K562 (cell line): ENCODE data around the gene ING1. TPM values are rescaled to one million over a fixed set of nuclear protein-coding genes. Genes with fewer than 3 reads are reported as not detected.
A peak's percentile ranks its signal among the peaks of the same experiment; 100 is the strongest.

Source experiments
- ATAC-seq: fragments of 200-7000 bp; cut with Tn5 transposase; 3 replicates; pipeline ENCODE4 v1.9.1; 2020; ENCODE audit warnings: moderate library complexity
- BruUV-seq: library from RNA; stranded (reverse); fragments of 400-500 nt; replicated peaks from 2 replicates; lab custom pipeline; 2021; lab: Mats Ljungman, UMichigan
- CTCF ChIA-PET: fragments of 300-600 bp; formaldehyde crosslinking; extraction: SDS; loops from one replicate; lab custom pipeline; 2021; ENCODE audit warnings: low intra/inter-chr PET ratio; lab: Yijun Ruan, JAX
- POLR2A ChIA-PET: fragments of 300-600, 350-650 bp; sonication (Branson Sonifier 250); formaldehyde crosslinking; extraction: SDS; loops from one replicate; lab custom pipeline; 2021; ENCODE audit warnings: antibody characterized with exemption, inconsistent platforms; lab: Yijun Ruan, JAX
- DNase-seq, 4 experiments: peaks; one replicate each; pipeline versions ENCODE4 v3.0.0 to v3.0.0-alpha.2; 2011 to 2018; ENCODE audit warnings: low spot score in 3 of 4, mixed read lengths in 3 of 4; ENCODE audit errors: extremely low read depth in 1 of 4
- FAIRE-seq: peaks from 2 replicates; lab custom pipeline; 2011; peaks lifted over from hg19 to GRCh38; lab: Jason Lieb, UNC
- H2AFZ ChIP-seq: 2 replicates; pipeline ENCODE4 v1.6.0; 2011; ENCODE audit warnings: low read depth, low read length, control low read depth, inconsistent platforms
- H3K27ac ChIP-seq: fragments of 200-600 bp; 3 replicates; pipeline ENCODE4 v1.8.0; 2011; ENCODE audit warnings: low read depth, mild to moderate bottlenecking, control low read depth, inconsistent platforms, low read length, moderate library complexity, mixed read lengths; ENCODE audit errors: extremely low read depth
- H3K27me3 ChIP-seq, 2 experiments: fragments of 300-600 bp in 1 of 2; 2 replicates in 1 of 2; 3 replicates in 1 of 2; pipeline versions ENCODE4 v1.6.0 to v1.8.0; 2011; ENCODE audit warnings: inconsistent platforms in 2 of 2, low read length in 2 of 2, mild to moderate bottlenecking in 1 of 2, mixed read lengths in 1 of 2, moderate library complexity in 1 of 2; ENCODE audit not compliant: control insufficient read depth in 2 of 2, insufficient read depth in 2 of 2
- H3K36me3 ChIP-seq: fragments of 300-600 bp; 3 replicates; pipeline ENCODE4 v1.8.0; 2011; ENCODE audit warnings: mild to moderate bottlenecking, low read length, inconsistent platforms; ENCODE audit not compliant: control insufficient read depth, insufficient read depth
- H3K4me1 ChIP-seq, 2 experiments: fragments of 200-600 bp in 1 of 2; replicated peaks in 1 of 2; 2 replicates in 1 of 2; 3 replicates in 1 of 2; pipeline versions ENCODE4 v1.5.1 to v1.8.0; 2011; ENCODE audit warnings: inconsistent platforms in 2 of 2, low read length in 2 of 2, mild to moderate bottlenecking in 1 of 2, mixed read lengths in 1 of 2, moderate library complexity in 1 of 2; ENCODE audit not compliant: control insufficient read depth in 2 of 2, insufficient read depth in 2 of 2
- H3K4me2 ChIP-seq: 2 replicates; pipeline ENCODE4 v1.6.1; 2011; ENCODE audit warnings: low read length, control low read depth, inconsistent platforms, mixed read lengths; ENCODE audit not compliant: insufficient read depth
- H3K4me3 ChIP-seq: fragments of 200-600 bp; sonication (generic), shearing (Covaris generic); 2 replicates; pipeline ENCODE4 v1.5.1; 2016; ENCODE audit warnings: control low read depth, inconsistent platforms
- H3K79me2 ChIP-seq: fragments of 200-600 bp; 3 replicates; pipeline ENCODE4 v1.8.0; 2011; ENCODE audit warnings: low read length, inconsistent platforms; ENCODE audit not compliant: control insufficient read depth, insufficient read depth
- H3K9ac ChIP-seq, 2 experiments: 2 replicates each; pipeline versions ENCODE4 v1.6.0 to v1.6.1; 2011; ENCODE audit warnings: low read depth in 2 of 2, low read length in 2 of 2, control low read depth in 1 of 2, inconsistent platforms in 1 of 2, mild to moderate bottlenecking in 1 of 2, mixed read lengths in 1 of 2; ENCODE audit not compliant: insufficient read depth in 1 of 2
- H3K9me1 ChIP-seq: one replicate; pipeline ENCODE4 v1.6.0; 2011; ENCODE audit warnings: inconsistent platforms, mild to moderate bottlenecking, low read length, moderate library complexity; ENCODE audit not compliant: control insufficient read depth, insufficient read depth
- H3K9me3 ChIP-seq: replicated peaks from 2 replicates; pipeline ENCODE4 v1.5.1; 2011; ENCODE audit warnings: low read depth, low read length, inconsistent platforms; ENCODE audit not compliant: control insufficient read depth, insufficient read depth
- H4K20me1 ChIP-seq: replicated peaks from 2 replicates; pipeline ENCODE4 v1.6.1; 2011; ENCODE audit warnings: low read length, inconsistent platforms, mixed read lengths; ENCODE audit not compliant: control insufficient read depth, insufficient read depth
- CEBPZ ChIP-seq: fragments of 150-350 bp; IDR thresholded peaks from 2 replicates; pipeline ENCODE4 v1.6.1; 2014; ENCODE audit warnings: low read depth, mild to moderate bottlenecking, low read length, borderline replicate concordance
- CREB1 ChIP-seq, 2 experiments: sonication (generic) in 1 of 2; formaldehyde crosslinking in 1 of 2; IDR thresholded peaks; 2 replicates each; pipeline versions ENCODE4 v1.6.1 to v1.8.0; 2012 to 2022; ENCODE audit warnings: inconsistent platforms in 1 of 2, mild to moderate bottlenecking in 1 of 2, missing genetic modification reagents in 1 of 2, moderate library complexity in 1 of 2
- GATAD2A ChIP-seq: fragments of 450-650 bp; IDR thresholded peaks from 2 replicates; pipeline ENCODE4 v1.6.1; 2017
- MECOM ChIP-seq: fragments of 250-450 bp; sonication (Bioruptor Pico); IDR thresholded peaks from 2 replicates; pipeline ENCODE4 v1.8.0; 2022; ENCODE audit warnings: inconsistent platforms
- MEF2A ChIP-seq: IDR thresholded peaks from 2 replicates; pipeline ENCODE4 v1.6.1; 2011; ENCODE audit warnings: low read depth, mild to moderate bottlenecking, low read length, moderate library complexity; ENCODE audit not compliant: control insufficient read depth
- NFATC3 ChIP-seq: fragments of 450-650 bp; IDR thresholded peaks from 2 replicates; pipeline ENCODE4 v1.6.1; 2017; ENCODE audit warnings: mild to moderate bottlenecking
- ZBTB33 ChIP-seq: sonication (generic); formaldehyde crosslinking; IDR thresholded peaks from 2 replicates; pipeline ENCODE4 v1.8.1; 2023; ENCODE audit warnings: mild to moderate bottlenecking, missing genetic modification reagents
- ZNF277 ChIP-seq: fragments of 250-450 bp; sonication (Bioruptor Pico); IDR thresholded peaks from 2 replicates; pipeline ENCODE4 v1.8.0; 2022; ENCODE audit warnings: inconsistent platforms, mild to moderate bottlenecking, moderate library complexity, borderline replicate concordance
- ZNF584 ChIP-seq: fragments of 200-800 bp; sonication (Bioruptor generic); IDR thresholded peaks from 2 replicates; pipeline ENCODE4 v1.6.1; 2016; ENCODE audit warnings: low read depth, mild to moderate bottlenecking, missing genetic modification characterization, missing compliant biosample characterization
- ZNF639 ChIP-seq, 2 experiments: fragments of 200-800 bp in 1 of 2; sonication (Bioruptor generic) in 1 of 2; sonication (generic) in 1 of 2; formaldehyde crosslinking in 1 of 2; IDR thresholded peaks in 1 of 2; conservative IDR thresholded peaks in 1 of 2; 2 replicates each; pipeline versions ENCODE4 v1.5.0 to v1.6.1; 2016 to 2020; ENCODE audit warnings: missing compliant biosample characterization in 1 of 2, missing genetic modification characterization in 1 of 2, missing genetic modification reagents in 1 of 2
- ZNF696 ChIP-seq: fragments of 250-450 bp; sonication (Bioruptor Pico); conservative IDR thresholded peaks from 2 replicates; pipeline ENCODE4 v1.4.0; 2020; ENCODE audit warnings: mild to moderate bottlenecking, moderate library complexity
- ZNF77 ChIP-seq: fragments of 250-450 bp; sonication (Bioruptor Pico); IDR thresholded peaks from 2 replicates; pipeline ENCODE4 v1.5.0; 2020
- WGBS: fragments of 100-300 bp; shearing (Covaris generic); methylation state at CpG from one replicate; pipeline ENCODE4 v1.1.6; 2016; ENCODE audit warnings: low coverage, mixed read lengths; ENCODE audit not compliant: insufficient coverage; ENCODE audit errors: missing lambda C conversion rate; 5-methylcytosine and 5-hydroxymethylcytosine counted together
- in situ Hi-C: fragments of 300-500 bp; cut with MboI; formaldehyde crosslinking; loops from 4 replicates; pipeline ENCODE4 v1.15.0; 2018; ENCODE audit warnings: inconsistent platforms, mixed read lengths
- intact Hi-C: fragments of 100-400 bp; cut with micrococcal nuclease; formaldehyde crosslinking; loops from 2 replicates; pipeline ENCODE4 v1.14.2; 2022
- polyA plus RNA-seq, 8 experiments: library from polyadenylated mRNA; depleted of rRNA in 4 of 8; stranded (reverse) in 5 of 8; unstranded in 3 of 8; fragments of >200 nt; fragmentation: Nextera tagmentation in 2 of 8; fragmentation: Illumina TruSeq in 1 of 8; extraction: Ambion mirVana in 2 of 8; extraction: Trizol in 1 of 8; gene quantifications; 2 replicates each; pipeline versions ENCODE4 v1.2.1 to v1.2.3, GENCODE V29; 2011 to 2014; ENCODE audit warnings: inconsistent platforms in 1 of 8, missing spikeins in 1 of 8
- total RNA-seq, 7 experiments: library from RNA; depleted of rRNA in 6 of 7; stranded (reverse); fragments of >200 nt in 6 of 7; fragmentation: Illumina TruSeq in 2 of 7; extraction: Trizol in 2 of 7; gene quantifications; 2 replicates each; pipeline versions ENCODE4 v1.2.1 to v1.2.3, GENCODE V29; 2011 to 2021; ENCODE audit warnings: low replicate concordance in 1 of 7

ING1 gene
- total and polyA plus RNA-seq, 9 of the 15 experiments (the other 6 are each of a cell fraction or from before 2014, with no cell fraction given), result 1.0 to 20.1 (median 8.2) TPM

- intact Hi-C loops, result no loop called here
- TF ChIP-seq CEBPZ, result no peak
- TF ChIP-seq GATAD2A, result no peak
- TF ChIP-seq ZNF77, result no peak
- TF ChIP-seq ZNF584 (CRISPR knock-in tag), result no peak
- no peak for TF ChIP-seq MECOM (CRISPR knock-in tag)
- TF ChIP-seq ZNF277 (CRISPR knock-in tag), result no peak
- no peak for TF ChIP-seq ZNF696 (CRISPR knock-in tag)
- no peak for TF ChIP-seq NFATC3
- no peak for TF ChIP-seq MEF2A
- TF ChIP-seq ZNF639 (CRISPR knock-in tag; conservative IDR thresholded peaks at IDR 0.05 in 1 of 2, IDR thresholded peaks at IDR 0.05 in 1 of 2), result peak in 1 of 2 experiments; percentile 56; a peak in 2 of 4 replicates
- TF ChIP-seq ZBTB33 (CRISPR knock-in tag), result peak; percentile 37; the same call in 1 of the 2 replicates
- TF ChIP-seq CREB1 (IDR thresholded peaks at IDR 0.05), result peak; percentile 47
- no peak for TF ChIP-seq CREB1 (CRISPR knock-in tag; IDR thresholded peaks at IDR 0.05)
These were observed 7.5 kb upstream of the ING1 start, which contains the start of gene CARS2 for GRCh38 chr13:110705826-110706569. Gene CARS2, minus strand, starts transcription at chr13:110706116. Its CDS starts 23 bp downstream, at chr13:110706093.

More at GRCh38 chr13:110705826-110706569, 7.5 kb upstream of the ING1 start, which contains the start of gene CARS2:
- 0% methylated on average over 23 of the region's 80 CpGs for WGBS
- H4K20me1 ChIP-seq, result no peaks in the 10 kb centered on the region
- H3K79me2 ChIP-seq, result peaks cover 28% of the 10 kb centered on the region
- peak within 1 kb of the TSS; percentile 84 for H3K4me3 ChIP-seq
- peaks cover 3% of the 10 kb centered on the region for H3K9me1 ChIP-seq
- DNase-seq, result peak; percentile 86 to 96 (median 90)
- peaks cover 13 to 27% of the 10 kb centered on the region in 2 experiments; a peak in 4 of 5 replicates for H3K4me1 ChIP-seq
- no TSS peak for BruUV-seq
- H3K4me2 ChIP-seq, result peak within 1 kb of the TSS; percentile 91
- peak; percentile 97 for ATAC-seq
- H3K9me3 ChIP-seq, result no peaks in the 10 kb centered on the region
- ChIA-PET CTCF (no interaction called here), POLR2A (interaction anchor here (1.0 kb wide), 1 partner anchor 9 kb away, joined by 10 read pairs; no protein-coding TSS in a partner anchor)
- FAIRE-seq, result peak; percentile 91
- in situ Hi-C loops, result no loop called here
- H2AFZ ChIP-seq, result peak within 1 kb of the TSS; percentile 86
- peaks cover 28% of the 10 kb centered on the region; the same call in 1 of the 3 replicates for H3K36me3 ChIP-seq
- peak within 1 kb of the TSS; percentile 76 to 94 for H3K9ac ChIP-seq
- H3K27me3 ChIP-seq, result no peaks in the 10 kb centered on the region
- peak within 1 kb of the TSS; percentile 78 for H3K27ac ChIP-seq
